H9 (cell line): ENCODE data around the gene RHCE. TPM values are rescaled to one million over a fixed set of nuclear protein-coding genes. Genes with fewer than 3 reads are reported as not detected.

Source experiments
- DNase-seq: peaks from one replicate; pipeline ENCODE4 v3.0.0-alpha.2; 2017
- H2AFZ ChIP-seq: one replicate; pipeline ENCODE4 v1.6.1; 2013; ENCODE audit warnings: mild to moderate bottlenecking, low read length, control low read depth, moderate library complexity
- H2AK5ac ChIP-seq: 2 replicates; pipeline ENCODE4 v1.6.1; 2013; ENCODE audit warnings: low read length, control low read depth, mixed read lengths; ENCODE audit not compliant: insufficient read length
- H2BK120ac ChIP-seq: one replicate; pipeline ENCODE4 v1.6.1; 2013; ENCODE audit warnings: low read depth, mild to moderate bottlenecking, low read length, control low read depth, inconsistent platforms; ENCODE audit not compliant: poor library complexity, severe bottlenecking
- H2BK12ac ChIP-seq: 2 replicates; pipeline ENCODE4 v1.6.1; 2013; ENCODE audit warnings: low read length, control low read depth, mixed read lengths, low read depth; ENCODE audit not compliant: insufficient read length
- H2BK15ac ChIP-seq: 2 replicates; pipeline ENCODE4 v1.6.1; 2013; ENCODE audit warnings: low read depth, low read length, control low read depth
- H2BK20ac ChIP-seq: one replicate; pipeline ENCODE4 v1.6.1; 2013; ENCODE audit warnings: low read depth, mild to moderate bottlenecking, low read length, control low read depth, inconsistent platforms; ENCODE audit not compliant: poor library complexity, severe bottlenecking
- H2BK5ac ChIP-seq: 2 replicates; pipeline ENCODE4 v1.6.1; 2013; ENCODE audit warnings: low read length, control low read depth, mixed read lengths; ENCODE audit not compliant: insufficient read length
- H3K14ac ChIP-seq: 2 replicates; pipeline ENCODE4 v1.6.1; 2013; ENCODE audit warnings: low read length, control low read depth; ENCODE audit not compliant: insufficient read depth
- H3K18ac ChIP-seq: 2 replicates; pipeline ENCODE4 v1.6.1; 2013; ENCODE audit warnings: low read depth, mild to moderate bottlenecking, mixed read lengths, low read length, control low read depth; ENCODE audit not compliant: insufficient read length
- H3K23ac ChIP-seq: 2 replicates; pipeline ENCODE4 v1.6.1; 2013; ENCODE audit warnings: low read length, control low read depth, mixed read lengths, low read depth; ENCODE audit not compliant: insufficient read length
- H3K23me2 ChIP-seq: 2 replicates; pipeline ENCODE4 v1.6.1; 2013; ENCODE audit warnings: low read depth, mild to moderate bottlenecking, mixed read lengths, low read length, control low read depth; ENCODE audit not compliant: insufficient read length, poor library complexity, severe bottlenecking
- H3K27ac ChIP-seq: 2 replicates; pipeline ENCODE4 v1.5.1; 2013; ENCODE audit warnings: low read length, control low read depth, mixed read lengths, low read depth; ENCODE audit not compliant: insufficient read length
- H3K27me3 ChIP-seq: 2 replicates; pipeline ENCODE4 v1.6.1; 2013; ENCODE audit warnings: low read length, control low read depth, inconsistent platforms; ENCODE audit not compliant: insufficient read depth
- H3K4ac ChIP-seq: 2 replicates; pipeline ENCODE4 v1.6.1; 2013; ENCODE audit warnings: low read depth, mild to moderate bottlenecking, control low read depth, inconsistent platforms, low read length, moderate library complexity
- H3K4me1 ChIP-seq: 2 replicates; pipeline ENCODE4 v1.6.1; 2013; ENCODE audit warnings: low read length, control low read depth, inconsistent platforms; ENCODE audit not compliant: insufficient read depth
- H3K4me2 ChIP-seq: 2 replicates; pipeline ENCODE4 v1.6.1; 2013; ENCODE audit warnings: low read length, control low read depth, mixed read lengths; ENCODE audit not compliant: insufficient read length, insufficient read depth
- H3K56ac ChIP-seq: 2 replicates; pipeline ENCODE4 v1.6.1; 2013; ENCODE audit warnings: low read depth, mild to moderate bottlenecking, mixed read lengths, low read length, control low read depth; ENCODE audit not compliant: insufficient read length
- H3K79me1 ChIP-seq: 2 replicates; pipeline ENCODE4 v1.6.1; 2013; ENCODE audit warnings: low read depth, mild to moderate bottlenecking, moderate library complexity, low read length, control low read depth, inconsistent platforms; ENCODE audit not compliant: insufficient read depth, poor library complexity, severe bottlenecking
- H3K79me2 ChIP-seq: 2 replicates; pipeline ENCODE4 v1.6.1; 2013; ENCODE audit warnings: low read length, control low read depth, inconsistent platforms; ENCODE audit not compliant: insufficient read depth
- H3K9ac ChIP-seq: 2 replicates; pipeline ENCODE4 v1.6.1; 2013; ENCODE audit warnings: low read length, control low read depth, mixed read lengths; ENCODE audit not compliant: insufficient read length; ENCODE audit errors: extremely low read depth
- H3K9me3 ChIP-seq: one replicate; pipeline ENCODE4 v1.6.1; 2013; ENCODE audit warnings: low read depth, low read length, inconsistent platforms; ENCODE audit not compliant: control insufficient read depth
- H3T11ph ChIP-seq: one replicate; pipeline ENCODE4 v1.6.1; 2013; ENCODE audit warnings: mild to moderate bottlenecking, low read length, control low read depth, inconsistent platforms
- H4K20me1 ChIP-seq: one replicate; pipeline ENCODE4 v1.6.1; 2013; ENCODE audit not compliant: control insufficient read depth, insufficient read length, insufficient read depth
- H4K5ac ChIP-seq: 2 replicates; pipeline ENCODE4 v1.6.1; 2013; ENCODE audit warnings: low read depth, mild to moderate bottlenecking, mixed read lengths, low read length, control low read depth; ENCODE audit not compliant: insufficient read length
- H4K8ac ChIP-seq: replicated peaks from 2 replicates; pipeline ENCODE4 v1.6.1; 2013; ENCODE audit warnings: low read length, control low read depth, mixed read lengths, low read depth; ENCODE audit not compliant: insufficient read length
- H4K91ac ChIP-seq: 2 replicates; pipeline ENCODE4 v1.6.1; 2013; ENCODE audit warnings: low read depth, mild to moderate bottlenecking, moderate library complexity, mixed read lengths, low read length, control low read depth; ENCODE audit not compliant: insufficient read length
- H3K27ac Mint-ChIP-seq, 3 experiments: 2 replicates in 2 of 3; 3 replicates in 1 of 3; pipeline ENCODE4 v1.8.0; 2020 to 2021; ENCODE audit warnings: mixed read lengths in 3 of 3, mild to moderate bottlenecking in 1 of 3, moderate library complexity in 1 of 3
- H3K27me3 Mint-ChIP-seq: 2 replicates; pipeline ENCODE4 v1.8.0; 2021; ENCODE audit warnings: low read depth, mild to moderate bottlenecking, moderate library complexity, mixed read lengths
- H3K36me3 Mint-ChIP-seq, 3 experiments: 2 replicates in 2 of 3; 3 replicates in 1 of 3; pipeline ENCODE4 v1.8.0; 2020 to 2021; ENCODE audit warnings: low read depth in 3 of 3, mixed read lengths in 3 of 3; ENCODE audit not compliant: insufficient read depth in 1 of 3
- H3K4me1 Mint-ChIP-seq, 2 experiments: 2 replicates each; pipeline ENCODE4 v1.8.0; 2020; ENCODE audit warnings: mixed read lengths in 2 of 2
- H3K4me3 Mint-ChIP-seq, 2 experiments: 2 replicates in 1 of 2; 3 replicates in 1 of 2; pipeline ENCODE4 v1.8.0; 2020 to 2021; ENCODE audit warnings: mild to moderate bottlenecking in 2 of 2, mixed read lengths in 2 of 2, moderate library complexity in 1 of 2
- H3K9me3 Mint-ChIP-seq, 2 experiments: 2 replicates in 1 of 2; 3 replicates in 1 of 2; pipeline ENCODE4 v1.8.0; 2020; ENCODE audit warnings: mild to moderate bottlenecking in 2 of 2, mixed read lengths in 2 of 2, moderate library complexity in 1 of 2
- WGBS: extraction: QIAGEN DNeasy Blood & Tissue Kit; methylation state at CpG from one replicate; pipeline ENCODE4 v1.1.7; 2013; ENCODE audit warnings: missing lambda C conversion rate, low lambda C conversion rate, mixed read lengths; ENCODE audit not compliant: insufficient read length; ENCODE audit errors: extremely low coverage; 5-methylcytosine and 5-hydroxymethylcytosine counted together
- total RNA-seq: library from RNA; stranded (reverse); gene quantifications from 2 replicates; pipeline ENCODE4 v1.2.1, GENCODE V29; 2021
- TF ChIP-seq, protein P1 (sequence below): fragments of 200-600 bp; sonication (generic); conservative IDR thresholded peaks from 3 replicates; pipeline ENCODE4 v1.8.0; 2021; ENCODE audit warnings: antibody characterized with exemption, mild to moderate bottlenecking

The RHCE gene
- total RNA-seq, 1 experiment from 2014 or later, result 0.90 TPM

DNA sequence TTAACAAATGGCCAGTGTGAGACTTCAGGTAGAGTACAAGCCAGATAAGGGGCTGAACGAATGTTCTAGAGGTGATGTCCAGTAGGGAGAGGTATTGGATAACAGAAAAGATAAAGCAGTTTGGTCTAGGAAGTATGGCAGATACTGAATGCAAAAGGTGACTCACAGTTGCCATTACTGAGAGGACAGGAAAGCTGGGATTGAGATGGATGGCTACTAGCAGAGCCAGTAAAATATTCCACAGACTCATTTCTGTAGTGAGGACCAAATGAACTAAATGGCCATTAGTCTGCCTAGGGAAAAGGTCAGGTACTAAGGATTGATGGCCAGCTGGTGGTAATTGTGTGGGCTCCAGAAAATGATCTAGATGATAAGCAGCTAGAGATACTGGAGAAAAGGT, 21.6 kb upstream of the RHCE start:
- Histone ChIP-seq H2AFZ (no peak overlapping the region), H2BK5ac (no peak overlapping the region), H3T11ph (no peak overlapping the region), H4K5ac (no peak overlapping the region), H3K9ac (no peak overlapping the region), H2BK12ac (no peak overlapping the region), H2BK20ac (no peak overlapping the region), H4K20me1 (no peaks in the 10 kb centered on the region), H3K4ac (no peak overlapping the region), H3K79me2 (no peaks in the 10 kb centered on the region; the same call in 1 of the 2 replicates), H3K9me3 (no peaks in the 10 kb centered on the region), H4K91ac (no peak overlapping the region), H3K56ac (no peak overlapping the region), H3K18ac (no peak overlapping the region), H3K79me1 (peaks cover 3% of the 10 kb centered on the region), H3K4me2 (no peak overlapping the region), H3K23ac (no peak overlapping the region), H3K27ac (no peak overlapping the region), H3K27me3 (no peaks in the 10 kb centered on the region), H3K14ac (no peak overlapping the region), H2BK15ac (no peak overlapping the region), H4K8ac (no peak overlapping the region), H2AK5ac (no peak overlapping the region), H3K4me1 (no peaks in the 10 kb centered on the region), H3K23me2 (no peaks in the 10 kb centered on the region), H2BK120ac (no peak overlapping the region)
- no peaks in the 10 kb centered on the region for H3K9me3 Mint-ChIP-seq
- TF ChIP-seq, protein P1, sequence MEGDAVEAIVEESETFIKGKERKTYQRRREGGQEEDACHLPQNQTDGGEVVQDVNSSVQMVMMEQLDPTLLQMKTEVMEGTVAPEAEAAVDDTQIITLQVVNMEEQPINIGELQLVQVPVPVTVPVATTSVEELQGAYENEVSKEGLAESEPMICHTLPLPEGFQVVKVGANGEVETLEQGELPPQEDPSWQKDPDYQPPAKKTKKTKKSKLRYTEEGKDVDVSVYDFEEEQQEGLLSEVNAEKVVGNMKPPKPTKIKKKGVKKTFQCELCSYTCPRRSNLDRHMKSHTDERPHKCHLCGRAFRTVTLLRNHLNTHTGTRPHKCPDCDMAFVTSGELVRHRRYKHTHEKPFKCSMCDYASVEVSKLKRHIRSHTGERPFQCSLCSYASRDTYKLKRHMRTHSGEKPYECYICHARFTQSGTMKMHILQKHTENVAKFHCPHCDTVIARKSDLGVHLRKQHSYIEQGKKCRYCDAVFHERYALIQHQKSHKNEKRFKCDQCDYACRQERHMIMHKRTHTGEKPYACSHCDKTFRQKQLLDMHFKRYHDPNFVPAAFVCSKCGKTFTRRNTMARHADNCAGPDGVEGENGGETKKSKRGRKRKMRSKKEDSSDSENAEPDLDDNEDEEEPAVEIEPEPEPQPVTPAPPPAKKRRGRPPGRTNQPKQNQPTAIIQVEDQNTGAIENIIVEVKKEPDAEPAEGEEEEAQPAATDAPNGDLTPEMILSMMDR, result no peak
- no peak overlapping the region for H3K27ac Mint-ChIP-seq
- WGBS, result no CpG with 5 or more reads among the region's 1 CpG
- peaks cover 7 to 16% of the 10 kb centered on the region in 2 experiments for H3K4me1 Mint-ChIP-seq
- no peak overlapping the region for H3K4me3 Mint-ChIP-seq
- H3K27me3 Mint-ChIP-seq, result no peaks in the 10 kb centered on the region
- no peak for DNase-seq
- H3K36me3 Mint-ChIP-seq, result no peaks in the 10 kb centered on the region
